Measurements from ENCODE around the gene PDSS2.

Gene PDSS2

DNA sequence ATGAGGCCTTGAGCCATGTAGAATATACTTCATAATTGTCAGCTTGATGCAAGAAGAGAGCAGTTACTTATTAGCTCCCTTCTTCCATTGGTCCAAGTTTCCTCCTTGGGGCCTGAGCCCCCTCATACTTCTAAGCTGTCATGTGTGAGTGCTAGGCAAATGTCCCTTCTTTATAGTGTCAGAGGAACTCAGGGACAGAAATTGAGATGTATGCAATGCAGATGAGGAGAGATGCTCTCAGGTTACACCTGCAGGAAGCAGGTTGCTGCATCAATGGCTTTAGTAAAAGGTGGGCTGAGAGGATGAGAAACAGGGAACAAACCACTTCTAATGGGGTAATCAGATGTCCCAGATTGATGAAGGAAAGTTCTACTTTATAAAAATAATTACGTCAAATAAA, 6.7 kb upstream of the PDSS2 start:
- no peaks in the 10 kb centered on the region for H3K36me3 ChIP-seq (ENCODE audit: control insufficient read depth, insufficient read depth, low read length)
- no peaks in the 10 kb centered on the region for H3K9me3 ChIP-seq (ENCODE audit: control insufficient read depth, low read length)
- H3K27ac ChIP-seq (ENCODE audit: low read depth, low read length, severe bottlenecking), result no peak overlapping the region
- H3K4me1 ChIP-seq (ENCODE audit: control insufficient read depth, insufficient read depth, low read length, poor library complexity, severe bottlenecking), result no peaks in the 10 kb centered on the region
- H3K4me3 ChIP-seq (ENCODE audit: extremely low read depth, insufficient read depth, low read length, poor library complexity, severe bottlenecking), result no peak overlapping the region
- WGBS, 2 experiments (ENCODE audit: insufficient coverage in 2 of 2), result no CpG with 5 or more reads among the region's 1 CpG

DNA sequence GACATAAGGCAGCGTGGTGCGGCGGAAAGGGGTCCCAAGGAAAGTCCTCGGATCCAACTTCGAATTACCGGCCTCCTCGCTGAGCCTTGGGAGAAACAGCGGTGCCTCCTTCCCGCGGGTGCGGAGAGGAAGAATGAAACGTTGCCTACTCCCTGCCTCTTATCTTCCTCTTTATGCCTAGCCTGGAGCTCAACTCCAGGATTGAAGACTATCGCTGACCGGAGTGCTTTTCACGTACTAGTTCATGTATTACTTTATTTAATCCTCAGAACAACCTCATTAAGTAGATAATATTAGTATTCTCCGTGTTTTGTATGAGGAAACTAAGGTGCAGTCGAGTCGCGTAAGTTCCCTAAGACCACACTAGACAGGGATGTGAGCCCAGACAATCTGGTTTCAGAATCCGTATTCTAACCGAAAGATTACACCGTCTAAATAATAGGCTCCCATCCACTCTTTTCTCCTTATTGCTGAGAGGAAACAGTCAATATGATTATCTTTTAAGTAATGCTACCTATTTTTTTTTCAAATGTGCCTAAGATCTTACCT, 793 bp upstream of the PDSS2 start:
- WGBS, 2 experiments (ENCODE audit: insufficient coverage in 2 of 2), result 10 to 37% methylated on average over 12 to 13 of the region's 22 CpGs
- H3K36me3 ChIP-seq (ENCODE audit: control insufficient read depth, insufficient read depth, low read length), result no peaks in the 10 kb centered on the region
- H3K9me3 ChIP-seq (ENCODE audit: control insufficient read depth, low read length), result no peaks in the 10 kb centered on the region
- peak overlapping the region; percentile 87 for H3K4me3 ChIP-seq (ENCODE audit: extremely low read depth, insufficient read depth, low read length, poor library complexity, severe bottlenecking)
- H3K4me1 ChIP-seq (ENCODE audit: control insufficient read depth, insufficient read depth, low read length, poor library complexity, severe bottlenecking), result peaks cover 2% of the 10 kb centered on the region
- H3K27ac ChIP-seq (ENCODE audit: low read depth, low read length, severe bottlenecking), result peak overlapping the region; percentile 88

DNA sequence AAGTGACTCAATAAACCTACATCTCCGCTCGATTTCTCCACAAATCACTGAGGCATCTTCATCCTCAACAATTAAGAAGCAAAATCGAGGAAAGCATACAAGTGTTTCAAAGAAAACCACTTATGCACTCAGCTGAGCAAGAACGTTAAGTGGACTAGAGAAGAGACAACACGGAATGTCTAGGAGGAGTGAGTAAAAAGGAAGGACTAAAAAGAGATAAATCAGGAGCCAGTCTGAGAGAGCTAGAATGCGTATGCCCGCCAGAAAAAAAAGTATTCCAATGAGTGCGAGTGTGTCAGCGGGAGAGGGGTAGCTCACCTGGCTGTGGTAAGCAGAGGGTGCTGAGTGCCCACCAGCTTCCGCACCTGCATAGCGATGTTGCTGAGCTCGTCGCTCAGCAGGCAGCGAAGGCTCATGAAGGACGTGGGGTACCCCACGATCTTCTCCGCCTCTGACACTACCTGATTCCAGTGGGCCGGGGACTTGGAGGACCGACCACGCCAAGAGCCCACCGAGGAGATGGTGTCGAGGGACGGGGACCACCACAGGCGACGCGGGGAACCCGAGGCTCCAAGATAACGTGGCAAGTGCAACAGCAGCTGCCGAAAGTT, 587 bp downstream of the PDSS2 start:
- H3K36me3 ChIP-seq (ENCODE audit: control insufficient read depth, insufficient read depth, low read length), result no peaks in the 10 kb centered on the region
- no peaks in the 10 kb centered on the region for H3K9me3 ChIP-seq (ENCODE audit: control insufficient read depth, low read length)
- H3K4me3 ChIP-seq (ENCODE audit: extremely low read depth, insufficient read depth, low read length, poor library complexity, severe bottlenecking), result peak overlapping the region; percentile 87
- WGBS, 2 experiments (ENCODE audit: insufficient coverage in 2 of 2), result 0 to 1% methylated on average over 18 to 26 of the region's 29 CpGs
- peak overlapping the region; percentile 88 for H3K27ac ChIP-seq (ENCODE audit: low read depth, low read length, severe bottlenecking)
- H3K4me1 ChIP-seq (ENCODE audit: control insufficient read depth, insufficient read depth, low read length, poor library complexity, severe bottlenecking), result peaks cover 2% of the 10 kb centered on the region

DNA sequence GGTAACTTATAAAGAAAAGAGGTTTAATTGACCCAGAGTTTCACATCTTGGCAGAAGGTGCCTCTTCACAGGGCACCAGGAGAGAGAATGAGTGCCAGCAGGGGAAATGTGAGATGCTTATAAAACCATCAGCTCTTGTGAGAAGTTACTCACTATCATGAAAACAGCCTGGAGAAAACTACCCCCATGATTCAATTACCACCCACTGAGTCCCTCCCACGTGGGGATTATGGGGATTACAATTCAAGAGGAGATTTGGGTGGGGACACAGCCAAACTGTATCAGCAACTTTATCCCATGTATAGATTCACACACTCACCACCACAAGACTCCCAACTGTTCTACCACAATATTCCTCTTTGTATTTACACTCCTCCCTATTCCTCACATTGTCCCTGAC, 10.6 kb downstream of the PDSS2 start:
- H3K9me3 ChIP-seq (ENCODE audit: control insufficient read depth, low read length), result peaks cover 14% of the 10 kb centered on the region
- H3K36me3 ChIP-seq (ENCODE audit: control insufficient read depth, insufficient read depth, low read length), result no peaks in the 10 kb centered on the region
- WGBS, 2 experiments (ENCODE audit: insufficient coverage in 2 of 2), result 80% methylated on average over 1 of the region's 1 CpG; no CpG with 5 or more reads in 1 of the 2 experiments
- no peak overlapping the region for H3K4me3 ChIP-seq (ENCODE audit: extremely low read depth, insufficient read depth, low read length, poor library complexity, severe bottlenecking)
- no peak overlapping the region for H3K27ac ChIP-seq (ENCODE audit: low read depth, low read length, severe bottlenecking)
- H3K4me1 ChIP-seq (ENCODE audit: control insufficient read depth, insufficient read depth, low read length, poor library complexity, severe bottlenecking), result no peaks in the 10 kb centered on the region

DNA sequence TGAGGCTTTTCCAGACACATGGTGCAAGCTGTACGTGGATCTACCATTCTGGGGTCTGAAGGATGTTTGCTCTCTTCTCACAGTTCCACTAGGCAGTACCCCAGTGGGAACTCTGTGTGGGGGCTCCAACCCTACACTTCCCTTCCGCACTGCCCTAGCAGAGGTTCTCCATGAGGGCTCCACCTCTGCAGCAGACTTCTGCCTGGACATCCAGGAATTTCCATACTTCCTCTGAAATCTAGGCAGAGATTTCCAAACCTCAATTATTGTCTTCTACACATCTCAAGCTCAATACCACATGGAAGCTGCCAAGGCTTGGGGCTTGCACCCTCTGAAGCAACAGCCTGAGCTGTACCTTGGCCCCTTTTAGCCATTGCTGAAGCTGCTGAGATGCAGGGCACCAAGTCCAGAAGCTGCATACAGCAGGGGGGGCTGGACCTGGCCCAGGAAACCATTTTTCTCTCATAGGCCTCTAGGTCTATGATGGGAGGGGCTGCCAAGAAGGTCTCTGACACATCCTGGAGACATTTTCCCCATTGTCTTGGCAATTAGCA, 11.6 kb downstream of the PDSS2 start:
- no peak overlapping the region for H3K27ac ChIP-seq (ENCODE audit: low read depth, low read length, severe bottlenecking)
- H3K36me3 ChIP-seq (ENCODE audit: control insufficient read depth, insufficient read depth, low read length), result no peaks in the 10 kb centered on the region
- H3K4me1 ChIP-seq (ENCODE audit: control insufficient read depth, insufficient read depth, low read length, poor library complexity, severe bottlenecking), result no peaks in the 10 kb centered on the region
- H3K9me3 ChIP-seq (ENCODE audit: control insufficient read depth, low read length), result peaks cover 14% of the 10 kb centered on the region
- 94 to 100% methylated on average over 2 of the region's 2 CpGs for WGBS, 2 experiments (ENCODE audit: insufficient coverage in 2 of 2)
- no peak overlapping the region for H3K4me3 ChIP-seq (ENCODE audit: extremely low read depth, insufficient read depth, low read length, poor library complexity, severe bottlenecking)

DNA sequence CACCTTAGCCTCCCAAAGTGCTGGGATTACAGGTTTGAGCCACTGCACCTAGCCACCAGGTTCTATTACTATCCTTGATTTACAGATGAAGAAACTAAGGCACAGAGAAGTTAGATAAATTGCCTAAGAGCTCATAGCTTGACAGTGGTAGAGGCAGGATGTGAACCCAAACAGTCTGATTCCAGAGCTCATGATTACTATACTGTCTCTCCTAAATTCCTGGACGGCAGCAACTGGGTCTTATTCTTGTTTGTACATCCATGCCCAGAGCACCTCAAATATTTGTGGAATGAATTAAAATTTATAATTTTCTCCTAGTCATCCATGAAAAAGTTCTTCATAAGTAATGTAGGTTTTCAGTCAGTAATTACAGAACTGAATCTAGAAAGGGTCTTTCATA, 15.1 kb downstream of the PDSS2 start:
- H3K36me3 ChIP-seq (ENCODE audit: control insufficient read depth, insufficient read depth, low read length), result no peaks in the 10 kb centered on the region
- H3K27ac ChIP-seq (ENCODE audit: low read depth, low read length, severe bottlenecking), result no peak overlapping the region
- H3K4me1 ChIP-seq (ENCODE audit: control insufficient read depth, insufficient read depth, low read length, poor library complexity, severe bottlenecking), result no peaks in the 10 kb centered on the region
- H3K9me3 ChIP-seq (ENCODE audit: control insufficient read depth, low read length), result peaks cover 14% of the 10 kb centered on the region
- no CpG with 5 or more reads among the region's 1 CpG for WGBS, 2 experiments (ENCODE audit: insufficient coverage in 2 of 2)
- H3K4me3 ChIP-seq (ENCODE audit: extremely low read depth, insufficient read depth, low read length, poor library complexity, severe bottlenecking), result no peak overlapping the region

DNA sequence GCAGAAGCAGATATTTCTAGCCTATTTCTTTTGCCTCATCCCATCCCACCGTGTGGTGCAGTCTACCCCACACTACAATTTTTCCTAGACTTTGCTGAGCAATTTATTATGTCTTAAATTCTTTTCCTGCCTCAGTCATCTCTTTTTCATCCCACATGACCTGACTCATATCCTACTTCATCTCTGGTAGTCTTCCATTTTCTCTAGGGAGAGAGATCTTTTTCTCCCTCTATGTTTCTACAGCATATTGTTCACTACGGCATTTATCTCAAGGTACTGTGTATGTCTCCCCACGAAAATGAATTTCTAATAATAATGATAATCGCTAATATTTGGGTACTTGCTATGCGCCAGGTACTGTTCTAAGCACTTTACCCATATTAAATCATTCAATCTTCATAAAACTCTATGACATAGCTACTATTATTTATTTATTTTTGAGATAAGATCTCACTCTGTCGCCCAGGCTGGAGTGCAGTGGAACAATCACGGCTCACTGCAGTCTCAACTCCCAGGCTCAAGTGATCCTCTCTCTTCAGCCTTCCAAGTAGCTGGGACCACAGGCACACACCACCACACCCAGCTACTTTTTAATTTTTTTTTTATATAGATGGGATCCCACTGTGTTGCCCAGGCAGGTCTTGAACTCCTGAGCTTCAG, 15.6 kb downstream of the PDSS2 start:
- no peaks in the 10 kb centered on the region for H3K36me3 ChIP-seq (ENCODE audit: control insufficient read depth, insufficient read depth, low read length)
- no peak overlapping the region for H3K27ac ChIP-seq (ENCODE audit: low read depth, low read length, severe bottlenecking)
- no peak overlapping the region for H3K4me3 ChIP-seq (ENCODE audit: extremely low read depth, insufficient read depth, low read length, poor library complexity, severe bottlenecking)
- no peaks in the 10 kb centered on the region for H3K4me1 ChIP-seq (ENCODE audit: control insufficient read depth, insufficient read depth, low read length, poor library complexity, severe bottlenecking)
- WGBS, 2 experiments (ENCODE audit: insufficient coverage in 2 of 2), result 90 to 94% methylated on average over 3 of the region's 7 CpGs
- peaks cover 14% of the 10 kb centered on the region for H3K9me3 ChIP-seq (ENCODE audit: control insufficient read depth, low read length)

DNA sequence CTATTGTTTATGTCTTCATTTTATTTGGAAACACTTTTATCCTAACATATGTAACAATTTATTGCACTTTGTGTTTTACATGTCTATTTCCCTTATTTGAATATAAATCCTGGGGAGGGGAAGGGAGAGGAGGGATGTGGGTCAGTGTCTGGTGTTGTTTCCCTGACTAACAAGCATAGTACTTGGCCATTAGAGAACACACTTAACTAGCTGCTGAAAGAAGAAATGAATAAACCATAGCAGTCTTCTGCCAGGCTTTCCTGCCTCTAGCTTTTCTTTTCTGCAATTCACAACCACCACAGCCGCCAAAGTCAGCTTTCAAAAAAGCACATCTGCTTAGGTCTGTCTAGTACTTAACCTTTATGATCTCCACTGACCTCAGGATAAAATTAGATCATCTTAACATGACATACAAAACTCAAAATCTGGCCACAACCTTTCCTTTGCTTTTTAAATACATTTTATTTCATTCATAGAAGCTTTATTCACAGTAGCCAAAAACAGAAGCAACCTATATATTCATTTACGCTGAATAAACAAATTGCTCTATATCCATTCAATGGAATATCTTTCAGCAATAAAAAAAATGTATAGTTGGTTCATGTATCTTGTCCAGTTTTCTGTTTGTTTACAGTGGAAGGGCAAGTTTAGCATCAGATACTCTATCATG, 16.3 kb downstream of the PDSS2 start:
- peaks cover 8% of the 10 kb centered on the region for H3K9me3 ChIP-seq (ENCODE audit: control insufficient read depth, low read length)
- H3K4me3 ChIP-seq (ENCODE audit: extremely low read depth, insufficient read depth, low read length, poor library complexity, severe bottlenecking), result no peak overlapping the region
- no peaks in the 10 kb centered on the region for H3K36me3 ChIP-seq (ENCODE audit: control insufficient read depth, insufficient read depth, low read length)
- H3K4me1 ChIP-seq (ENCODE audit: control insufficient read depth, insufficient read depth, low read length, poor library complexity, severe bottlenecking), result no peaks in the 10 kb centered on the region
- no peak overlapping the region for H3K27ac ChIP-seq (ENCODE audit: low read depth, low read length, severe bottlenecking)
- WGBS, 2 experiments (ENCODE audit: insufficient coverage in 2 of 2), result 86 to 100% methylated on average over 1 of the region's 2 CpGs

DNA sequence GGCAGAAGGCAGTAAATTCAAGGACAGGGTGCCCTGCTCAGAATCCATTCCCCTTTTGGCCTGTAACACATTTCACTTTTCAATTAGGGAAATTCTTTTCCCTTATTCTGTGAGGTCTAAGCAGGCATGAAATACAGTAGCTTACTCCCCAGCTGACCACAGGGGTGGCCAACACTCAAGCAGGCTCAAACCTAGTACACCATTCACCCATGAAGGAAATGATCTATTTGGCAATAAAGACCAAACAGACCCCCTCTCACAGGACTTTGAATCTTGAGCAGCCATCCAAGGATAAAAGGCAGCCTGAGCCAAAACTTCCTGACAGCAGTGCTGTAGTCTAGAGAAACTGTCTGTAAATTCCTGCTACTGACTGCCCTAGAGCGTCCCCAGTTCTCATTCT, 17.7 kb downstream of the PDSS2 start:
- H3K4me1 ChIP-seq (ENCODE audit: control insufficient read depth, insufficient read depth, low read length, poor library complexity, severe bottlenecking), result no peaks in the 10 kb centered on the region
- H3K9me3 ChIP-seq (ENCODE audit: control insufficient read depth, low read length), result no peaks in the 10 kb centered on the region
- no peaks in the 10 kb centered on the region for H3K36me3 ChIP-seq (ENCODE audit: control insufficient read depth, insufficient read depth, low read length)
- H3K4me3 ChIP-seq (ENCODE audit: extremely low read depth, insufficient read depth, low read length, poor library complexity, severe bottlenecking), result no peak overlapping the region
- no peak overlapping the region for H3K27ac ChIP-seq (ENCODE audit: low read depth, low read length, severe bottlenecking)
- 80 to 100% methylated on average over 1 of the region's 1 CpG for WGBS, 2 experiments (ENCODE audit: insufficient coverage in 2 of 2)

DNA sequence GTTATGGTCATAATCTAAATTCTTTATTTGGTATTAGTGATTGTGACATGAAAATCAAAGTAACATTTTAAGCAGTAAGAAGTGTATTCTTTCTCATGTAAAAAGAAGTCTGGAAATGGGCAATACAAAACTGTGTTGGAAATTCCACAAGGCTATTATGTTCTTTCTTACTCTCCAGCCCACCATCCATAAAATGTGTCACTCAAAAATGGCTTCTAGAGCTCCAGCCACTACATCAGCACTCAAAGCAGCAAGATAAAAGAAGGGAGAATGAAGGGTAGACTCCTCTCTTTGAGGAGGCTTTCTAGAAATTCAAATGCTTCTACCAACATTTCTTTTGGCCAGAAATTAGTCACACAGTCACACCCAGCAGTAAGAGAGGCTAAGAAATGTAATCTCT, 18.4 kb downstream of the PDSS2 start:
- Histone ChIP-seq H3K4me3 (ENCODE audit: extremely low read depth, insufficient read depth, low read length, poor library complexity, severe bottlenecking) (no peak overlapping the region), H3K27ac (ENCODE audit: low read depth, low read length, severe bottlenecking) (no peak overlapping the region), H3K9me3 (ENCODE audit: control insufficient read depth, low read length) (no peaks in the 10 kb centered on the region), H3K36me3 (ENCODE audit: control insufficient read depth, insufficient read depth, low read length) (no peaks in the 10 kb centered on the region), H3K4me1 (ENCODE audit: control insufficient read depth, insufficient read depth, low read length, poor library complexity, severe bottlenecking) (no peaks in the 10 kb centered on the region)
